ENCODE results near the gene KLHL26. TPM values are rescaled to one million over a fixed set of nuclear protein-coding genes. Genes with fewer than 3 reads are reported as not detected.

KLHL26 gene
- total RNA-seq, 1 experiment from 2014 or later = 3.3 TPM

- Histone ChIP-seq H3K36me3 (no peaks in the 10 kb centered on the region), H3K27ac (no peak overlapping the region), H3K9me3 (replicated peaks) (no peaks in the 10 kb centered on the region), H3K4me1 (replicated peaks) (no peaks in the 10 kb centered on the region), H3K27me3 (replicated peaks) (no peaks in the 10 kb centered on the region), H3K4me3 (no peak overlapping the region)
- DNase-seq (ENCODE audit: low read depth in 1 of 2, low spot score in 2 of 2) = no peak
These were observed 7.6 kb downstream of the KLHL26 start for GRCh38 chr19:18644196-18645034.

- no peaks in the 10 kb centered on the region for H3K36me3 ChIP-seq
- peaks cover under 1% of the 10 kb centered on the region; the same call in 1 of the 2 replicates for H3K4me1 ChIP-seq (replicated peaks)
- no peaks in the 10 kb centered on the region for H3K9me3 ChIP-seq (replicated peaks)
- no peak overlapping the region for H3K4me3 ChIP-seq
- no peaks in the 10 kb centered on the region for H3K27me3 ChIP-seq (replicated peaks)
- H3K27ac ChIP-seq = no peak overlapping the region
- no peak for DNase-seq (ENCODE audit: low read depth in 1 of 2, low spot score in 2 of 2)
These were observed 8.2 kb downstream of the KLHL26 start for GRCh38 chr19:18645035-18645511.

DNA sequence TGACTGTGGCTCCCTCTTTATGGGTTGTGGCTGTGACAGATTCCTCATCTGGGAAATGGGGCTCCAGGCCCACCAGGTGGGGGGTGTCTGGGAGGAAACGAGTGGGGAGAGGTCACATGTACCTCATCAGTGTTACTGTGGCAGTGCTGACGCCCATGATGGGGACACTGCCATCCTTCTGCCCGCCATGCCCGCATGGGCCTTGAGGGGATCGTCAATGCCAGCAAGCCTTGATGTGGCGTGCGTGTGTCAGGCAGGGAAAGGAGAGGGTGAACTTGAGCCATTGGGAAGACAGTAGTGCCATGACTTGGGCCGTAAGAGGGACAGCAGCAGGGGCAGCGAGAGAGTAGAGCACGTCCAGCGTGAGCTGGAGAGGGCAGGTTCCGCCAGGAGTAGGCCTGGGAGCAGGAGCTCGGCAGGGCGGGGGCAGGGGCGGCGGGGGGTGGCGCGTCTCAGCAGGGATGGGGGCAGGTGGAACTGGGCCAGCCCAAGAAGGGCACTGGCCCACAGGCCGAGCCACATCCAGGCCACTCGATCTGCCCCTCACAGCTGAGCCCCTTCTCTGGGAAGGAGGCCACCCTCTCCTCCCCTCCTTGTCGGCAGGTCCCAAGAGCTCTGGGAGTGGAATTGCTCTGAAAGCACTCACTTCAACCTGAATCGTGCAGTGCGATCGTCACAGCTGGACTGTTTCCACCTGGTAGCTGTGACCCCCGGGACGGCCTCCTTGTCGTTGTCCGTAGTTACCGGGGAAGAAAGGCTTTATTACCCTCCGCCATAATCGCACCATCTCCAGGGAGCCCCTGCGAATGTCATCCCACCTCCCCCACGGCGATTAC lies 9.9 kb downstream of the KLHL26 start:
- H3K27ac ChIP-seq = no peak overlapping the region
- H3K27me3 ChIP-seq (replicated peaks) = no peaks in the 10 kb centered on the region
- no peak overlapping the region for H3K4me3 ChIP-seq
- DNase-seq (ENCODE audit: low read depth in 1 of 2, low spot score in 2 of 2) = no peak
- no peaks in the 10 kb centered on the region for H3K36me3 ChIP-seq
- H3K4me1 ChIP-seq (replicated peaks) = peaks cover 11% of the 10 kb centered on the region
- no peaks in the 10 kb centered on the region for H3K9me3 ChIP-seq (replicated peaks)

DNA sequence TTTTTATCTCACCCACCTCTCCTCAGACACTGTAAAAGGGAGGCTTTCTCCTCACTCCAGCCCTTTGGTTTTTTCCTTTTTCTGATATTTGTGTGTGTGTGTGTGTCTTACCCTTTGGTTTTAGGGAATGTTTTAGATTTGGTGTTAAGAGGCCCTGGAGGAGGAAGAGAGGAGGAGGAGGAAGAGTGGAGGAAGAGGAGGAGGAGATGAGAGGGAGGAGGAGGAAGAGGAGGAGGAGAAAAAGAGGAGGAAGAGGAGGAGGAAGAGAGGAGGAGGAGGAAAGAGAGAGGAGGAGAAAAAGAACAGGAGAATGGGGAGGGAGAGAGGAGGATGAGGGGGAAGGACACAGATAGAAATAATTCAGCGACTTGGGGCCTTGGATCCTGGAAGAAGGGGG lies 10.5 kb downstream of the KLHL26 start:
- no peaks in the 10 kb centered on the region for H3K9me3 ChIP-seq (replicated peaks)
- H3K4me3 ChIP-seq = no peak overlapping the region
- H3K4me1 ChIP-seq (replicated peaks) = peaks cover 11% of the 10 kb centered on the region
- no peaks in the 10 kb centered on the region for H3K27me3 ChIP-seq (replicated peaks)
- no peak overlapping the region for H3K27ac ChIP-seq
- no peak for DNase-seq (ENCODE audit: low read depth in 1 of 2, low spot score in 2 of 2)
- no peaks in the 10 kb centered on the region for H3K36me3 ChIP-seq

- DNase-seq (ENCODE audit: low read depth in 1 of 2, low spot score in 2 of 2) = no peak
- Histone ChIP-seq H3K4me3 (no peak overlapping the region), H3K4me1 (replicated peaks) (peaks cover 11% of the 10 kb centered on the region), H3K27me3 (replicated peaks) (no peaks in the 10 kb centered on the region), H3K9me3 (replicated peaks) (no peaks in the 10 kb centered on the region), H3K27ac (no peak overlapping the region), H3K36me3 (no peaks in the 10 kb centered on the region)
These were observed 11.0 kb downstream of the KLHL26 start for GRCh38 chr19:18647807-18648206.

DNA sequence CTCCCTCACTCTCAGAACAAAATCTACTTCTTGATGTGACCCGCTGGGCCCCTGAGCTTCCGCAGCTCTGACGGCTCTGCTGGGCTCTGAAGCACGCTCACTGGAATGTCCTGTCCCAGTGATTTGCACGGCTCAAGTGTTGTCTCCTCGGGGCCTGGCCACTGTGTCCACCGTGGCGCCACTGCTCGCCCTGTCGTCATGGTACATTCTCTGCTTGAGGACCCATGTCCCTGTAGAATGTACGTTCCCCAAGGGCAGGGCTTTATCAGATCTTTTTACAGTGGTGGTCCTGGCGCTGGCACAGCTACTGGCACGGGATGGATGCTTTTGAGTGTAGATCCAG lies 12.1 kb downstream of the KLHL26 start:
- Histone ChIP-seq H3K27me3 (replicated peaks) (no peaks in the 10 kb centered on the region), H3K4me3 (no peak overlapping the region), H3K36me3 (no peaks in the 10 kb centered on the region), H3K9me3 (replicated peaks) (no peaks in the 10 kb centered on the region), H3K27ac (no peak overlapping the region), H3K4me1 (replicated peaks) (peaks cover 11% of the 10 kb centered on the region)
- no peak for DNase-seq (ENCODE audit: low read depth in 1 of 2, low spot score in 2 of 2)

DNA sequence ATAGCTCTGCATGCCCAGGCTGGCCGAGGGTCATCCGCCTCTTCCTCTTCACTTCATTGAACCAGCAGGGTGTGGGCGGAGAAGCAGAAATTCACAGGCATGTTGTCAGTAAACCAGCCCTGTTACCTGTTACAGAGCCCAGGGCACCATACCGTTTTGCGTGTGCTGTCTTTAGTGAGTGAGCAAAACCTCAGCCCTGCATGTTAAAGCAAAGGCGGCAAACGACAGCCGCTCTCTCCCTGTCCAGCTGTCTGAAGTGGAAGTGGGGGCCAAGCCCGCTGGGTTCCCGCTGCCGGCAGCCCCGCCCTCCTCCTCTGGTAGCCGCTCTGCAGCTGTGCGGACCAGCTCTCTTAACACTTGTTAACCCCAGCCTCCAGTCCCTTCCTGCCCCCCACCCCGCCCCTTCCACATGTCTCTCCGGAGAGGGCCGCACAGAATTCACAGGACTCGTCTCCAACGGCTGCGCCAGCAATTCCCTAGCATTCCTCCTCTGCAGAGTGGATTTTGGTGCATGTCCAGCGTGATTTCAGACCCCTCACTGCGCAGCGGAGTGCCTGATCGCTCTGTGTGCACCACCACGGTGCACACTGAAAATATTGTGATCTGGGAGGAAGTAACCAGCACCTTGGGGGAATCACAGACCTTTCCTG lies 12.7 kb downstream of the KLHL26 start:
- H3K4me3 ChIP-seq = no peak overlapping the region

DNA sequence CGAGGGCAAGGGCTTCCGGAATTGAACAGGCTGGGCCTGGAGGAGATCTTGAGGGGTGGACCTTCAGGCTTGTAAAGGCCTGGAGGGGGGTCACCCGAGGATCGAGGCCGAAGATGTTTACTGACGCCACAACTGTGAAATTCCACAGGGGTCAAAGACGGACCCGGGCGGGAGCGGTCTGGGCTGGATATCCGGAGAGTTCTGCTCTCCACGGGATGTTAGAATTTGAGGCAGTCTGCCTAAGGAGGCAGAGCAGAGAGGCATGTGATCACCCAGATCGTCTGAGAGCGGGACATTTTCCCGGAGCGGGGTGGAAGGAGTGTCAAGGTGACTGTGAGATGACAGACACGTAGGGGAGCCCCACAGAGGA lies 13.2 kb downstream of the KLHL26 start:
- H3K9me3 ChIP-seq (replicated peaks) = no peaks in the 10 kb centered on the region
- H3K4me3 ChIP-seq = no peak overlapping the region
- no peaks in the 10 kb centered on the region for H3K27me3 ChIP-seq (replicated peaks)
- DNase-seq (ENCODE audit: low read depth in 1 of 2, low spot score in 2 of 2) = no peak
- H3K27ac ChIP-seq = no peak overlapping the region
- H3K4me1 ChIP-seq (replicated peaks) = peaks cover 11% of the 10 kb centered on the region
- H3K36me3 ChIP-seq = no peaks in the 10 kb centered on the region

More for the DNA sequence above, 12.7 kb downstream of the KLHL26 start:
- Histone ChIP-seq H3K36me3 (no peaks in the 10 kb centered on the region), H3K4me1 (replicated peaks) (peaks cover 11% of the 10 kb centered on the region), H3K27me3 (replicated peaks) (no peaks in the 10 kb centered on the region), H3K27ac (no peak overlapping the region), H3K9me3 (replicated peaks) (no peaks in the 10 kb centered on the region)
- no peak for DNase-seq (ENCODE audit: low read depth in 1 of 2, low spot score in 2 of 2)

- no peak for DNase-seq (ENCODE audit: low read depth in 1 of 2, low spot score in 2 of 2)
- Histone ChIP-seq H3K4me3 (no peak overlapping the region), H3K27ac (no peak overlapping the region), H3K4me1 (replicated peaks) (peaks cover 11% of the 10 kb centered on the region), H3K9me3 (replicated peaks) (no peaks in the 10 kb centered on the region), H3K36me3 (no peaks in the 10 kb centered on the region), H3K27me3 (replicated peaks) (no peaks in the 10 kb centered on the region)
These were observed 13.7 kb downstream of the KLHL26 start for GRCh38 chr19:18650468-18651041.

GRCh38 chr19:18651300-18651699 lies 14.5 kb downstream of the KLHL26 start:
- no peak for DNase-seq (ENCODE audit: low read depth in 1 of 2, low spot score in 2 of 2)
- Histone ChIP-seq H3K36me3 (no peaks in the 10 kb centered on the region), H3K9me3 (replicated peaks) (no peaks in the 10 kb centered on the region), H3K27me3 (replicated peaks) (no peaks in the 10 kb centered on the region), H3K27ac (no peak overlapping the region), H3K4me1 (replicated peaks) (peaks cover 11% of the 10 kb centered on the region), H3K4me3 (no peak overlapping the region)

DNA sequence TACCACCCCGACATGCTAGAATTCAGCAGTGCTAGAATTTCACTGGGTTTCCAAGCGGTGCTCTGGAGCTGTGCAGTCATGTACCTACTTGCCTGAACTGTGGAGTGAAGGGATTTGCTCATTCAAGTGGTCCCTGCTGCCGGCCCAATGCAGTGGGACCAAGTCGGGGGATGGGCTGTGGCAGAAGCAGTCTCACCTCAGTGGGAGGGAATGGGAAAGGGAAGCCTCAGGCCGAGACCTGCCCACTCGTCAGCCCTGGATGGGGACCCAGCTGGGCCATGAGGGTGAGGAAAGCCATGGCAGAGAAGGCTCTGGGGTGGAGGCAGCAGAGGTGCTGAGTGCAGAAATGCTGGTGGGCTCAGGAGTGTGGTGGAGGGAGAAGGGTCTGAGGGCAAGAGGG lies 14.9 kb downstream of the KLHL26 start:
- Histone ChIP-seq H3K4me1 (replicated peaks) (peaks cover 11% of the 10 kb centered on the region), H3K27ac (no peak overlapping the region), H3K36me3 (no peaks in the 10 kb centered on the region), H3K27me3 (replicated peaks) (no peaks in the 10 kb centered on the region), H3K4me3 (no peak overlapping the region), H3K9me3 (replicated peaks) (no peaks in the 10 kb centered on the region)
- DNase-seq (ENCODE audit: low read depth in 1 of 2, low spot score in 2 of 2) = no peak

DNA sequence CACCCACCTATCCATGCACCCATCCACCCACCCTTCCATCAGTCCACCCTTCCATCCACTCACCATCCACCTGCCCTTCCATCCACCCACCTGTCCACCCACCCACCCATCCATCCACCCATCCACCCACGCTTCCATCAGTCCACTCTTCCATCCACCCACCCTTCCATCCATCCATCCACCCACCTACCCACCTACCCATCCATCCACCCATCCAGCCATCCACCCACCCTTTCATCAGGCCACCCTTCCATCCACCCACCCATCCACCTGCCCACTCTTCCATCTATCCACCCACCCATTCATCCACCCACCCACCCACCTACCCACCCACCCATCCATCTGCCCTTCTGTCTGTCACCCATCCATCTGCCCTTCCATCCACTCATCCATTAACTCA lies 17.0 kb downstream of the KLHL26 start:
- DNase-seq (ENCODE audit: low read depth in 1 of 2, low spot score in 2 of 2) = no peak
- H3K4me3 ChIP-seq = no peak overlapping the region
- H3K4me1 ChIP-seq (replicated peaks) = peaks cover 11% of the 10 kb centered on the region
- no peaks in the 10 kb centered on the region for H3K36me3 ChIP-seq
- H3K9me3 ChIP-seq (replicated peaks) = no peaks in the 10 kb centered on the region
- H3K27me3 ChIP-seq (replicated peaks) = no peaks in the 10 kb centered on the region
- no peak overlapping the region for H3K27ac ChIP-seq

- no peak for DNase-seq (ENCODE audit: low read depth in 1 of 2, low spot score in 2 of 2)
- H3K27me3 ChIP-seq (replicated peaks) = no peaks in the 10 kb centered on the region
- H3K4me3 ChIP-seq = no peak overlapping the region
- H3K36me3 ChIP-seq = no peaks in the 10 kb centered on the region
- no peak overlapping the region for H3K27ac ChIP-seq
- H3K9me3 ChIP-seq (replicated peaks) = no peaks in the 10 kb centered on the region
- peaks cover 11% of the 10 kb centered on the region for H3K4me1 ChIP-seq (replicated peaks)
These were observed 17.6 kb downstream of the KLHL26 start for GRCh38 chr19:18654469-18654868.

Measured in SJSA1 (cell line).